GM21528 (cell line): ENCODE results near the gene MYH10.

Experiments
- ATAC-seq: cut with Tn5 transposase; IDR thresholded peaks from one replicate; pipeline ENCODE4 v1.9.1; 2021; ENCODE audit warnings: mild to moderate bottlenecking, moderate library complexity; ENCODE audit not compliant: unreplicated experiment, low FRiP score

Gene MYH10

DNA sequence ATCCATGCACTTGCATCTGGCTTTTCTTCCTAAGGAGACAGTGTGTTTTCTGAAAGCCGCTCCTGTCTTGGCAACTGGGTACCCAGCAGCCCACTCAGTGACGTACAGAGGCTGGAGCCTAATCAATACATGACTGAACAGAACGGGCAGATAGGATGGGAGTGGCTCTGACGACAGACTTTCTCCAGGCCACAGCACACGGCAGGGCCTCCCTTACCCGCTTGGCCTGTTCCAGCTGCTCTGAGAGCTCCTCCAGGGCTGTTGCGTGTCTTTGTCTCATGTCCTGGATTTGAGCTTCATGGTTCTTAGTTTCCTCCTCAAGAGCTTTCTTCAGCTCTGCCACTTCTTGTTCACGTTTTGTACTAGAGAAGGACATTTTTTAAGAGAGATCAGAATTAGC lies 129.9 kb downstream of the MYH10 start:
- no peak for ATAC-seq

DNA sequence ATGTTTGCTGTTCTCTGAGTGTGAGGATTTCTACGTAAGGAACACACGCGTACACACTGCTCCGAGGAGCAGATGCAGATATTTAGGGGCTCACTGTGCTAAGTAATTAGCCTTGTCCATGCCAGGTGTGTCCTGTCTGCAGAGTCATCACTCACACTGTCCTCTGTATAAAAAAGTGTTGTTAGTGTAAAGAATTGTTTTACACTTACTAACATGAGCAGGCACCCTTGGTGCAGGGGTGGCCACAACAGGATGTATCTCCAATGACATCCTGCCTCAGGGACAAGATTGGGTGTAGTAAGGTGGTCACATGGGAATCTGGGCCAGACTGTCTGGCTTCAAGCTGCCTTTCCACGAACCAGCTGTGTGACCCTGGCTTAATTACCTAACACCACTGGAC lies 130.9 kb downstream of the MYH10 start:
- ATAC-seq = no peak

DNA sequence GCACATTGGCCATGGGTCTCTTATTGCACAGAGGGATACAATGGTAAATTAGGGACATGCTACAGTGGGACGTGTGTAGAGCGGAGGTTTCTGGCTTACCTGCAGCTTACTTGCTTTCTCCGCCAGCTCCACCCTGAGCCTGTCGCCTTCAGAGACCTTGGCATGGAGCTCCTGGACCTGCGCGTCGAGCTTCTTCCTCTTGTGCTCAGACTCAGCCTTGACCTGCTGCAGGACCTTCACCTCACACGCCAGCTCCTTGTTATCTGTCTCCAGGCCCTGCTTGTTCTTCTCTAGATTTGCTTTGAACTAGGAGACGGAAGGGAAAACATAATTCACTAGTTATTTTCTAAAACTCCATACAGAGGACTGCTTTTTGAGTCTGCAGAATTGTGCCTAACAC lies 131.4 kb downstream of the MYH10 start:
- ATAC-seq = no peak

DNA sequence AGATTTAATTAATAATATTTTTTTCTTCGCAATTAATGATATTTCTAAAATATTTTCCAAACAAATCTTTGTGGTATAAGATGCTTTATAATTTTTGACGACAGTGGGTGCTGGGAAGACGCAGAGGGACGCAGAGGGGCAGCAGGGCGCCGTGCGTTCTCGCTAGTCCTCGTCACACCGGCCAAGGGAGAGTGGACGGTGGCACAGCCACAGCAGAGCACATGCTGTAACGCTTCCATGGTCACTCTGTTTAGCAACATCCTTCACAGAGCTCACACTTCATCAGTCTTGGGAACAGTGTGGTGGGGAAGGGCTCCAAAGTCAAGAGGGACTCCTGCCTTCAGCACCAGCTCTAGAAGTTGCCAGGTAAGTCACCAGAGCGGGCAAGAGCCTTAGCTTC lies 134.4 kb downstream of the MYH10 start:
- ATAC-seq = no peak

DNA sequence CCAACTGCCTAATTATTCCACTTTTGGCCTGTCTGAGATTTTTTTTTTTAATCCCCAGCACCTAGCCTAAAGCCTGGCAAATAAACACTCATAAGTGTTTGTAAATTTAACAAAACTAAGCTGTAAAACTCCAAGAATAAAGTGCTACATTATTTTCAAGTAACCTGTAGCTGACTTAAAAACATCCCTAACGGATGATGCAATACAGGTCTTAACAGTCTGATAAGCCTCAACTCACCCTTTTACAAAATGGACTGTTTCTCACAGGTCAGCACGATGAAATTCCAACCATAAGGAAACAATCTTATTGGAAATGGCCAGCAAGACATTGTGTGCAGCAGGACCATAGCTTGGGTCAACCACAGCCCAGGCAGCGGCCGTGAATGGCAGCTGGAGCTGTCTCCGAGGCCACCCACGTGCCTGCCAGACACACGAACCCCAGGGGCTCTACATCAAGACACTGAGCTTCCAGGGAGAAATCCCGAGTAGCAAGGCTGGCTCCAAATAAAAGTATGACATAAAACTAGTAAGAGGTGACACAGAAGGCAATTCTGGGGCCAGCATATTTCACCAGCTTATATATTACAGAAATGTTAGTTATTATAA lies 135.9 kb downstream of the MYH10 start:
- ATAC-seq = no peak

DNA sequence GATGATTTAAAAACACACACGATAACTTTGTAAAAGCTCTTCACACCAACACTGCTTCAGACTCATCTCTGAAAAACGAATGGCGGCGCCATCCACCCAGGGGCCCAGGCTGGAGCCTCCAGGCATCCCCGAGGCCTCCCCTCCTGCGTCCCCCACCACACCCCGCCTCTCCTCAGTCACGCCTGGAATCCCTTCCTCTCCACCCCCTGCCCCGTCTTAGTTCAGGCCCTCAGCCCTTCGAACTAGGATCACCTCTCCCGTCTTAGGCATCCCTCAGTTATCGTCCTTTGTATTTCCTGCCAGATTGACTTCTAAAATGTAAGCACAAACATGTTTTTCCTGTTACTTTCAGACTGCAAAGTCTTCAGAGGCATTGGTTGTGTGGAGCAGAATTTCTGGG lies 136.5 kb downstream of the MYH10 start:
- no peak for ATAC-seq

DNA sequence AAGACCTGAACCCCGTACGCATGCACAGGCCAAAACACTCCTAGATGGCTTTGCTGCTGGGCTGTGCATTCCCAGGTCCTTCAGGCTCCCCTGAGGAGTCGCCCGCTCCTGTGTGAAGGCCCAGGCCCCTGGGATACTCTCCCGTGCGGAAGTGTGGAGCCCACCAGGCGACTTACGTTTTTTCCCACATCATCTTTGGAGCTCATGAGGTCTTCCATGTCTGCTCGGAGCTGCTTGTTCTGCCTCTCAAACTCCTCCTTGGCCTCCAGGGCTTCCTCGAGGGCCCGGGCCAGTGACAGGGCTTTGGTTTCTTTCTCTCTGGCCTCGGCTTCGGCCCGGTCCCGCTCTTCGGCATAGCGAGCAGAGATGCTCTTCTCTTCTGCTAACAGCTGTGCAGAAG lies 138.4 kb downstream of the MYH10 start:
- no peak for ATAC-seq

DNA sequence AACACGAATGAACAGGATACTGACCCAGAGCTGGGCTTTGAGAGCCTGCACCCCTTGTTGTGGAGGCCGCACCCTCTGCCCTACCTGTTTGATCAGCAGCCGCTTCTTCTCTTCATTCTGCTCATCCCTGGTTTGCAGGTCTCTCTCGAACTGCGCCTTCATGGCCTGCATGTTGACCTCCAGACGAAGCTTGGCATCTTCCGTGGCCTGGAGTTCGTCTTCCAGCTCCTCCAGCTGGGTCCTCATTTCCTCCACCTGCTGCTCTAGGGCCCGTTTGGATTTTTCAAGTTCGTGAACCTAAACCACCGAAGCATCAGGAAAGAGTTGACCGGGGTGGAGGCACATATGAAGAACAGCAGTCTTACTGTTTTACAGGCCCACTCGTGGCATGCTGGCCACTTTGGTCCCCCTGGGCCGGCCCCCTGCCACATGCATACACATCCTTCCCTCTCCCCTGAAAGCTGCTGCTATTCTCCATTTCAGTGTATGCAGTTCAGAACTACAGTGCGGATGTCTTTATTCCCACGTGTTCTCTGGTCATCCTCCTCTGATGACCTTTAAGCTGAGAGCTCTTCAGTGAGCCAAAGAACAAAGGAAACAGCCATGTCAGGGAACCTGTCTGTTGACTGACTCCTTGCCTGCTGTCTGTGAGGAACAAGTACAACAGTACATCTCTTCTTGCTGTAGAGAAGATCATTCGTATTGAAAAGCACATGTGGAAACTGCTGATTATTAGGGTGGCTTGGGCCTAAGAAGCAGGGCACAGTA lies 140.1 kb downstream of the MYH10 start:
- no peak for ATAC-seq

DNA sequence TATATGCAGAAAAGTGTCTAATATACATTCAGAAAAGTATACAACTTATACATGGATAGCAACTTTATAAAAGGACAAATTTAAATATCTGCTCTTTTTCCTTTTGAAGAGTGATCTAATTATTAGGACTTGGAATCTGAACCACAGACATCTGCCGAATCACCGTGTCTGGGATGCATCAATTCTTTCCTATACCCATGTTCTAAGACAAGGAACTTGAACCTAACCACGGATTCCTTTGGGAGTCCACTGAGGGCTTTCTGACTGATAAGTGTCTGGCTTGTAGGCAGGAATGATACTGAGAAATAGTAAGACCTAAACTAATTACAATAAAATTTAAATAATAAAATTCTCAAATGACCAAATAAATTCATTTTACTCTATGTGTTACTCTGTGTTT lies 140.7 kb downstream of the MYH10 start:
- ATAC-seq = no peak

DNA sequence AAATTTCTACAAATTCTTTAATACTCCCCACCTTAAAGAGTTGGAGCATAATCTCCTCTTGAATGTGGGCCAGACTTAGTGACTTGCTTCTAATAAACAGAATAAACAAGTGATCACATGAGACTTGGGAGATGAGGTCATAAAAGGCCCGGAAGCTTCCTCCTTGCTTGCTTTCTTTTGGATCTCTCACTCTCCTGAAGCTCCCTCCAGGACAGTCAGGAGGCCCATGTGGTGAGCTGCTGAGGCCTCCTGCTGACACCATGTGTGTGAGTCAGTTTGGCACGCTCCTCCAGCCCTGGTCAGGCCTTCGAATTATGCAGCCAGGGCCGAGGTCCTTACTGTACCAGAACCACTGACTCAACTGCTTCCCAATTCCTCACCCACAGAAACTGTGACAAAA lies 141.6 kb downstream of the MYH10 start:
- ATAC-seq = no peak

DNA sequence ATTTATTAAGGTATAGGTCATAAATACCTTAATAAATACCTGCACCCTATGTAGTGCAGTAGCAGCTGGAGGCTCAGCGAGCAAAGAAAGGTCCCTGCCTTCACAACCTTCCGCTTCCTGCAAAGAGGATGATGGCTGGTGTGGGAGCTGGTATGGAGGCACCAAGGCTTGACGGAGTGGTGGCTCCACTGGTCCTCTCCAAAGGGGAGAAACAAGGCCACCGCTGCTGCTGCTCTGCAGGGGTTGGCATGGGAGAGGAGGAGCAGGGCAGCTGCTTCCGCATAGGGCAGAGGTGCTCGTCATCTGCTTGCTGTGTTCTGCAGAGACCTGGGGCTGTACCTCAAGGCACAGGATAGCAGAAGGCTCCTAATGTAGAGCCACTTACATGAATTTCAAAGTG lies 142.0 kb downstream of the MYH10 start:
- ATAC-seq = no peak

DNA sequence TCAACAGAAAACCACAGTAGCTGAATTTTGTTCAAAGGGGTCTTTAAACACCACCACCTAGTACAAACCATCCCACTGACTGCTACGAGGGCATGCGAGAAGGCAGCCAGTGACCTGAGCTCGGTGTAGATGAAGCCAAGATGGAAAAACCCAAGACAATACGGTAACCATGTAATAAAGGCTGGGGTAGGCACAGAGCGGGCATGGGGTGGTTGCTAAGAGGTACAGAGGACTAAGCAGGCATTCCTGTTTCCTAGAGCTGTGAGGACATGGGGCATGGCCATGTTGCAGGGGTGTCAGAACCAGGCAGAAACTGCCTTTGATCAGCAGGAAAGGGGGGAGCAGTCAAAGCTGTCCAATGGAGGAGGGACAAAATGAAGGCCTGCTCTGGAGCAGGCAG lies 142.8 kb downstream of the MYH10 start:
- ATAC-seq = no peak

DNA sequence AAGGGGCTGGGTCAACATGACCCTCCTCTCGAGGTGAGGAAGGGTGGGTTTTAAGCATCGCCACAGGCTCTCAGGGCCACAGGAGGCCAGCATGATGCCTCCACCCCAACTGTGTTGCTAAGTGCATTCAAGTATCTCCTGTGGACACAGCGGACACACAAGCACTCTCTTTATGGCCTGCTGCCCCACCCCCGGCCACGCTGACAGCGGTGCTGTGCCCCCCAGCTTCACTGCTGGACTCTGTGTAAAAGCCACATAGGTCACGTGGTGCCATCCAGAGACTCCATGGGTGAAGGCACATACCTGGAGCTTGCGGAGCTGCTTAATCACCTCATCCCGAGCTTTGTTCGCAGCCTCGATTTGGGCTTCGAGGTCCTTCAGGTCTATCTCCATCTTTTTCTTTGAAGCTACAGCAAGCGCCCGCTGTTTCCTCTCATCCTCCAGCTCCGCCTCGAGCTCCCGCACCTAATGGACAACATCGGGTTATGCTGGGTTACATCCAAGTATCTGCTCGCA lies 143.3 kb downstream of the MYH10 start:
- ATAC-seq = no peak

DNA sequence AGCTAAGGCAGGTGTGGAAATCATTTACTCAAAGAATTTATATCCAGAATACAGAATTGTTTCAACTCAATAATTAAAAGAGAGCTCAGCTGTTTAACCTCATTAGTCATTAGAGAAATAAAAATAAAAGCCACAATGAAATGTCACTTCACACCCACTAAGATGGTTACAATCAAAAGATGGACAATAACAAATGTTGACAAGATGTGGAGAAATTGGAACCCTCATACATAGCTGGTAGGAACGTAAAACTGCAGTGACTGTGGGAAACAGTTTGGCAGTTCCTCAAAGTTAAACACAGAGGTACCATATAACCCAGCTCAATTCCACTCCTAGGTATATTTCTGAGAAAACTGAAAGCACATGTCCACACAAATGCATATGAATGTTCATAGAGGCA lies 145.0 kb downstream of the MYH10 start:
- ATAC-seq = no peak

DNA sequence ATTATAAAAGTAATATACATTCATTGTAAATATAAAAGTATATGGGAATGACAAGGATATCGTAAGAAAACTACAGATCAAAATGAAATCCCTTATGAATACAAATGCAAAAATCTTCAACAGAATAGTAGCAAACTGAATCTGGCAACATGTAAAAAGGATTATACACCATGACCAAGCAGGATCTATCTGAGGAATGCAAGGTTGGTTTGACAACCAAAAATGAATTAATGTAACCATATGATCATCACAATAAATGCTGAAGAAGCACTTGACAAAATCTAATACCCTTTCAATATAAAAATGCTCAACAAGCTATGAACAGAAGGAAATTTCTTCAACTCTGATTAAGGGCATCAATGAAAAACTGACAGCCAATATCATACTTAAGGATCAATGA lies 146.1 kb downstream of the MYH10 start:
- ATAC-seq = no peak

DNA sequence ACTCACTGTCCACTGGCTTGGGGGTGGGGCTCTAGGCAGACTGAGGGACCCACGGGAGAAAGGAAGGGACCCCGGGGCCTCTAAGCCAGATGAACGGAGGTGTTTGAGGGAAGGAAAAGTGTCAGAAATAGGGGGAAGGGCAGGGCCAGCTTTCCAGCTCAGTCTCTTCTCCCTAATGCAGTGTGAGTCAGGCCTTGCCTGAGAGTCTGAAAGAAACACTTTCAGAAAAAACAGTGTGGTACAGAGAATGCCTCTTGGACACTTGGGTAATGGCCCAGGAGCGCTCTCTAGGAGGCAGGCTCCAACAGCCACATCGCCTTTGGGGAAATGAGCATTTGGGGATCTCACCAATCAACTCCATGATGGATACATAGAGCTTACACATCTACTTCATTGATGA lies 148.0 kb downstream of the MYH10 start:
- ATAC-seq = no peak

DNA sequence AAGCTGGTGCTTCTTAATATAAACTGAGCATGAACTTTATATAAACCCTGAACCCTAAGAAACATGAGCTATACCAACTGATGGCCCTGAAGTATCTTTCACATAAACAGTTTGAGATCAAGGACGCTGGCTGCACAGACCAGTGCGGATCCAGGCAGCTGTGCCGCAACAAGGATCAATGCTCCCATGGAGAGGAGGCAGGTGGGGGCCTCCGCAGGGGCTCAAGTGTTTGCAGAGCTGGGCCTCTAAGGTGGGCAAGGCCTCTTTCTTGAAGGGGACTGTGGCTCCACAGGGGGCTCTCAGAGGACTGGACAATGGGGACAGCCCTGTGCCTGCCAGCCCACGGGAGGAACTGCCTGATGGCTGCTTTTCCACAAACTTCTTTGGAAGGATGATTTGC lies 148.8 kb downstream of the MYH10 start:
- no peak for ATAC-seq

DNA sequence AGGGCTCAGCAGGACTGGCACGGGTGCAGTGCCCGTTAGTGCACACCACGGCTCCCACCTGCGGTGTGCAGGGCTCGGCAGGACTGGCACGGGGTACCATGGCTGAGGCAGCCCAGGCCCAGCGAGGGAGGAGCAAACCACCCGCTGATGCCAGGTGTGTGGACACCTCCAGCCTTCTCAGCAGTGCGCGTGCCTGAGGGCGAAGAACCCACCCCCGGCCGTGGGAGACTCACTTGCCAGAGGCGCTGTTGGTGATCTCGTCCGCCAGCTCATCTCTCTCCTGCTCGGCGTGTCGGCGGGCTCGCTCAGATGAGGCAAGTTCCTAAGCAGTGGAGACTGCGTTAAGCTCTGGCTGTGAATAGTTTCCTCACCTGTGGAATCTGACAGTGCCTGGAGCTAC lies 149.4 kb downstream of the MYH10 start:
- no peak for ATAC-seq

DNA sequence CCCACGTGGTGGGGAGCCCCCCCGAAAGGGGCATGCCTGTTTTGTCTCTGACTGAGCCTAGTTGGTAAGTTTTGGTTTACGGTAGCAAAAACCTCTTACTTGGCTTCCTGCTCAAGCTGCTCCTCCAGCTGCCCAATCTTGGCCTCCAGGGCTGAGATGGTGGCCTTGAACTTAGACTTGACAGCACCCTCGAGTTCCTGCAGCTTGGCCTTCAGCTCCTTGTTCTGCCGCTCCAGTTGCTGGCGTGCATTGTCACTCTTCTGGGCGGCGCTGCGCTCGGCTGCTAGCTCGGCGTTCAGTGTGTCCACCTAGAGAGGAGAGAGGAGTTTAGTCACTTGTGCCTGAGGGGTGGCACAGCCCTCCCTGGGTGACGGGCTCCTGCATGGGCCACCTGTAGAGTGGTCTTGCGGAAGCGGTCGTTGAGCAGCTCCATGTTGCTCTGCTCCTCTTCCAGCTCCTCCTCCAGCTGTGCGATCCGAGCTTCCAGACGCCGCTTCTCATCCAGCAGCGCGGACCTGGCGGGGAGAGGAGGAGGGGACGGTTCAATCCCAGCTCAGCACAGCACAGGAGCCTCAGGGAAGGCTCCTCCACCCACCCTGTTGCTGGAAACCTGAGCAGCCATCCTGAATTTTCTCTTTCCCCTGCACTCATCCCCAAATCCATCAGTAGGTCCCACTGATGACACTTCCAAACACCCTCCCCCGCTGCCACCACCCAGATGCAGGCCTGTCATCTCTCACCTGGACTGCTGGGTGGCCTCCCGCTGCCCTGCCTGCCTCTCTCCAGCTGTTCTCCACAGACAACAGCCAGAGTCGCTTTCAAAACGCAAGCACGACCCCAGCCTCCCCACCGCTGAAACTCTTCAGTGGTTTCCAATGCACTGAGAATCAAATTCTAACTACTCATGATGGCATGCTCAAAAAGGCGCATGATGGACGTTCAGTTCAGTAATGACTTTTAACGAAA lies 150.2 kb downstream of the MYH10 start:
- no peak for ATAC-seq

DNA sequence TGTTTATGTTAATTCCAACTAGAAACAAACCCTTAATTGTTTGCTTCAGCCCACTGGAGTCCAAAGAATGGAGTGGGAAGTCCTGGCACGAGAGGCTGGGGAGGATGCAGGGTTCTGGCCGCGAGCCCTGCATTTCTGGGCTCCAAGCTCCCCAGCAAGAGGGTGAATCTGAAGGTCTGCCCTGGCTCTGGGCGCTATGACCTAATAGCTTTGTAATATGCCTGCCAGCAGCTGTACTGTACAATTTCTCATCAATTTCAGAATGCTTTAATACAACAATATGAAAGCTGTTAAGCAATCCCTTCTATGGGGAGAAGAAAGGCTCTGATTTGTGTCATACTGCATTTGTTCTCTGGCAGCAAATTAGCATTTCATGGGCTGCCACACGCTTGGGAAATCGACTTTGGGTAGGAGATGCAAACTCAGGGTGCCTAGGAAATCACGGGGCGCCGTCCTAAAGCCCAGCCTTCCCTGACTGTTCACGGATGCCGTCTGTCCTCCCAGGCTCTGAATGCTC lies 151.0 kb downstream of the MYH10 start:
- ATAC-seq = no peak
